Measurements from ENCODE around the gene PSMB10. TPM values are rescaled to one million over a fixed set of nuclear protein-coding genes. Genes with fewer than 3 reads are reported as not detected.

PSMB10 gene
- total RNA-seq, 1 experiment from 2014 or later = 24.5 TPM

- Histone ChIP-seq H4K5ac (ENCODE audit: insufficient read length, low read depth, low read length) (no peak overlapping the region), H3K27me3 (ENCODE audit: insufficient read depth, low read length) (no peaks in the 10 kb centered on the region), H4K20me1 (ENCODE audit: control insufficient read depth, insufficient read depth, insufficient read length) (no peaks in the 10 kb centered on the region), H3K23me2 (ENCODE audit: insufficient read length, low read depth, low read length, poor library complexity, severe bottlenecking) (no peaks in the 10 kb centered on the region), H3T11ph (ENCODE audit: low read length) (no peak overlapping the region), H2BK5ac (ENCODE audit: insufficient read length, low read length) (no peak overlapping the region), H3K18ac (ENCODE audit: insufficient read length, low read depth, low read length) (no peak overlapping the region), H2BK120ac (ENCODE audit: low read depth, low read length, poor library complexity, severe bottlenecking) (no peak overlapping the region), H3K4me2 (ENCODE audit: insufficient read depth, insufficient read length, low read length) (no peak overlapping the region), H3K79me2 (ENCODE audit: insufficient read depth, low read length) (no peaks in the 10 kb centered on the region), H3K4ac (ENCODE audit: low read depth, low read length) (no peak overlapping the region), H2BK20ac (ENCODE audit: low read depth, low read length, poor library complexity, severe bottlenecking) (no peak overlapping the region), H3K27ac (ENCODE audit: insufficient read length, low read depth, low read length) (no peak overlapping the region), H2AK5ac (ENCODE audit: insufficient read length, low read length) (no peak overlapping the region), H3K14ac (ENCODE audit: insufficient read depth, low read length) (no peak overlapping the region), H2AFZ (ENCODE audit: low read length) (no peak overlapping the region), H3K79me1 (ENCODE audit: insufficient read depth, low read depth, low read length, poor library complexity, severe bottlenecking) (no peaks in the 10 kb centered on the region), H3K9me3 (ENCODE audit: control insufficient read depth, low read depth, low read length) (no peaks in the 10 kb centered on the region), H3K4me1 (ENCODE audit: insufficient read depth, low read length) (no peaks in the 10 kb centered on the region), H4K8ac (replicated peaks; ENCODE audit: insufficient read length, low read depth, low read length) (no peak overlapping the region), H2BK15ac (ENCODE audit: low read depth, low read length) (no peak overlapping the region), H3K23ac (ENCODE audit: insufficient read length, low read depth, low read length) (no peak overlapping the region), H2BK12ac (ENCODE audit: insufficient read length, low read depth, low read length) (no peak overlapping the region), H4K91ac (ENCODE audit: insufficient read length, low read depth, low read length) (no peak overlapping the region), H3K56ac (ENCODE audit: insufficient read length, low read depth, low read length) (no peak overlapping the region), H3K9ac (ENCODE audit: extremely low read depth, insufficient read length, low read length) (no peak overlapping the region)
- Mint-ChIP-seq H3K4me3 (no peak overlapping the region), H3K27ac (no peak overlapping the region), H3K4me1 (no peaks in the 10 kb centered on the region), H3K36me3 (ENCODE audit: insufficient read depth in 1 of 3, low read depth in 3 of 3) (peaks cover 18 to 78% (median 53%) of the 10 kb centered on the region in 3 experiments; a peak in 6 of 7 replicates), H3K27me3 (ENCODE audit: low read depth) (no peaks in the 10 kb centered on the region), H3K9me3 (no peaks in the 10 kb centered on the region)
- no peak for DNase-seq
- no peak for TF ChIP-seq CTCF (conservative IDR thresholded peaks at IDR 0.05)
- WGBS (ENCODE audit: extremely low coverage, insufficient read length, low lambda C conversion rate) = no CpG with 5 or more reads among the region's 16 CpGs
These were observed 13.7 kb upstream of the PSMB10 start for GRCh38 chr16:67950335-67950843.
